ENCODE results near the gene ZNF750. TPM values are rescaled to one million over a fixed set of nuclear protein-coding genes. Genes with fewer than 3 reads are reported as not detected.

Gene ZNF750
- total RNA-seq, 1 experiment from 2014 or later, result 0.14 TPM

DNA sequence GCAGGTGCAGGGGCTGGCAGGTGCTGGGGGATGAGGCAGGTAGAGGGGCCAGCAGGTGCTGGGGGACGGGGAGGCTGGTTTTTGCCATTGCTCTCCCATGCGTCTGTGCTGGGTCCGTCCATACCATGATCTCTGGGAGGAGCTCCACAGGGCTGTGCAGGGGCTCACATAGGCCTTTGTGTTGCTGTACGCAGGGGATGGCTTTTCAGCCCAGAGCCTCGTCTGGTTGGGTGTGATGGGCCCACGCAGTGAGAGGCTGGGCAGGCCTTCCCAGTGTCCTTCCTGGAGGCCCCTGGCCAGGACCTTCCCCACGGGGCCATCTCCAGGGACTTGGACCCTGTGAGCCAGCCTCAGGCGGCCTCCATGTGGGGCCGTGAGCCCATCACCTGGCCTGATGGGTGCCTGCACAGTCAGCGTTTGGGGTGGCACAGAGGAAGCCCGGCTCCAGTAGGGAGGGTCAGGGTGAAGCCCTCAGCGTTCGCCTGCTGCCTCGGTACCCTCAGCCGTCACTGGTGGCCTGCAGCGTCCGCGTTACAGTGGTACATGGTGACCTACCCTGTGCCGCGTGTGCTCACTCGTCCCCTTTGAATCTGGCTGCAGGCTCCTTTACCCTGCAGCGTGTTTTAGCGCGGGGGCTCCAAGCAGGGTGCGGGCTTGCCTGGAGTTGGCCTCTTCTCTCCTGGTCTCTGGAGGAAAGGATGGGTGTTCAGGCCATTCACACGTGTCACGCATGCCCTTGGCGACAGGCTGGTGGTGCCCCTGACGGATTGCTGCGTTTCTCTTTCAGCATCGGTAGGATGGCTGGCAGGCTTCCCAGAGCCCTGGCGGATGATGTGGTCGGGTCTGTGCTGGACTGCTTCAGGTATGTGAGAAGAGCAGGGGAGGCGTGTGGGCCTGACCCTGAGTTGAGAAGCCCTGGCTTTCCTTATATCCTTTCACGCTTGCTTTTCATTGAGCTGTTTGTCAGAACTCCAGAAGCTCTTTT lies 30.6 kb downstream of the ZNF750 start:
- Histone ChIP-seq H3K36me3 (ENCODE audit: control insufficient read depth, insufficient read depth, low read length) (no peaks in the 10 kb centered on the region), H3K9me3 (no peaks in the 10 kb centered on the region), H3K27me3 (replicated peaks; ENCODE audit: control insufficient read depth, insufficient read depth, low read length) (no peaks in the 10 kb centered on the region), H3K4me1 (no peaks in the 10 kb centered on the region), H3K4me3 (ENCODE audit: low read depth, low read length) (no peak overlapping the region)
- H3K27ac Mint-ChIP-seq (ENCODE audit: unreplicated experiment), result no peak overlapping the region
- intact Hi-C loops (cut with micrococcal nuclease; ENCODE audit: unreplicated experiment), result no loop called here
- H3K36me3 Mint-ChIP-seq (ENCODE audit: insufficient read depth, unreplicated experiment), result peaks cover 10% of the 10 kb centered on the region
- no TSS peak for BruUV-seq (replicated peaks)
- DNase-seq, result no peak
- no peaks in the 10 kb centered on the region for H3K4me1 Mint-ChIP-seq (ENCODE audit: low read depth, unreplicated experiment)
- H3K27me3 Mint-ChIP-seq (ENCODE audit: insufficient read depth, unreplicated experiment), result no peaks in the 10 kb centered on the region
- CTCF ChIA-PET, result no interaction called here
- TF ChIP-seq, protein P1, sequence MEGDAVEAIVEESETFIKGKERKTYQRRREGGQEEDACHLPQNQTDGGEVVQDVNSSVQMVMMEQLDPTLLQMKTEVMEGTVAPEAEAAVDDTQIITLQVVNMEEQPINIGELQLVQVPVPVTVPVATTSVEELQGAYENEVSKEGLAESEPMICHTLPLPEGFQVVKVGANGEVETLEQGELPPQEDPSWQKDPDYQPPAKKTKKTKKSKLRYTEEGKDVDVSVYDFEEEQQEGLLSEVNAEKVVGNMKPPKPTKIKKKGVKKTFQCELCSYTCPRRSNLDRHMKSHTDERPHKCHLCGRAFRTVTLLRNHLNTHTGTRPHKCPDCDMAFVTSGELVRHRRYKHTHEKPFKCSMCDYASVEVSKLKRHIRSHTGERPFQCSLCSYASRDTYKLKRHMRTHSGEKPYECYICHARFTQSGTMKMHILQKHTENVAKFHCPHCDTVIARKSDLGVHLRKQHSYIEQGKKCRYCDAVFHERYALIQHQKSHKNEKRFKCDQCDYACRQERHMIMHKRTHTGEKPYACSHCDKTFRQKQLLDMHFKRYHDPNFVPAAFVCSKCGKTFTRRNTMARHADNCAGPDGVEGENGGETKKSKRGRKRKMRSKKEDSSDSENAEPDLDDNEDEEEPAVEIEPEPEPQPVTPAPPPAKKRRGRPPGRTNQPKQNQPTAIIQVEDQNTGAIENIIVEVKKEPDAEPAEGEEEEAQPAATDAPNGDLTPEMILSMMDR (IDR thresholded peaks at IDR 0.05; ENCODE audit: insufficient read depth in 1 of 2, low read depth in 1 of 2, low read length in 1 of 2, severe bottlenecking in 1 of 2, unreplicated experiment in 1 of 2), result no peak
- H3K9me3 Mint-ChIP-seq (ENCODE audit: unreplicated experiment), result no peaks in the 10 kb centered on the region
- POLR2A ChIA-PET, result no interaction called here
- H3K4me3 Mint-ChIP-seq (ENCODE audit: unreplicated experiment), result no peak overlapping the region

DNA sequence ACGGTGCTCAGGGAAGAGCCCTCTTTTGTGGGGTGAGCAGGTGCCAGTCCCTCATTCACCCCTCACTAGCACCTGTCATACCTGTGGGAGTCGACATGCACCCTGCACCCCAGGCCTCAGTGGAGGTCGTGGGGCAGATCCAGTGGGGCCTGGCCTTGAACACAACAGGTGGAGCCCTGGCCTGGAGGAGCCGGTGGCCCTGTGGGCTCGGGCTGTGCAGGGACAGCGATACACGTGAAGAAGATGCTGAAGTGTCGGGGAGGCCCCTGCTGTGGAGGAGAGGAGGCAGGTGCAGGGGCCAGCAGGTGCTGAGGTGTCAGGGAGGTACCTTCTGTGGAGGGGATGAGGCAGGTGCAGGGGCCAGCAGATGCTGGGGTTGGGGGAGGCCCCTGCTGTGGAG lies 31.8 kb downstream of the ZNF750 start:
- no peak for DNase-seq
- Mint-ChIP-seq H3K27me3 (ENCODE audit: insufficient read depth, unreplicated experiment) (no peaks in the 10 kb centered on the region), H3K9me3 (ENCODE audit: unreplicated experiment) (no peaks in the 10 kb centered on the region), H3K27ac (ENCODE audit: unreplicated experiment) (peak overlapping the region; percentile 13), H3K4me3 (ENCODE audit: unreplicated experiment) (no peak overlapping the region), H3K36me3 (ENCODE audit: insufficient read depth, unreplicated experiment) (peaks cover 10% of the 10 kb centered on the region), H3K4me1 (ENCODE audit: low read depth, unreplicated experiment) (no peaks in the 10 kb centered on the region)
- Histone ChIP-seq H3K36me3 (ENCODE audit: control insufficient read depth, insufficient read depth, low read length) (no peaks in the 10 kb centered on the region), H3K9me3 (no peaks in the 10 kb centered on the region), H3K27me3 (replicated peaks; ENCODE audit: control insufficient read depth, insufficient read depth, low read length) (no peaks in the 10 kb centered on the region), H3K4me3 (ENCODE audit: low read depth, low read length) (no peak overlapping the region), H3K4me1 (no peaks in the 10 kb centered on the region)
- TF ChIP-seq, protein P1 (IDR thresholded peaks at IDR 0.05; ENCODE audit: insufficient read depth in 1 of 2, low read depth in 1 of 2, low read length in 1 of 2, severe bottlenecking in 1 of 2, unreplicated experiment in 1 of 2), result no peak
- ChIA-PET POLR2A (no interaction called here), CTCF (no interaction called here)
- BruUV-seq (replicated peaks), result no TSS peak
- intact Hi-C loops (cut with micrococcal nuclease; ENCODE audit: unreplicated experiment), result no loop called here

DNA sequence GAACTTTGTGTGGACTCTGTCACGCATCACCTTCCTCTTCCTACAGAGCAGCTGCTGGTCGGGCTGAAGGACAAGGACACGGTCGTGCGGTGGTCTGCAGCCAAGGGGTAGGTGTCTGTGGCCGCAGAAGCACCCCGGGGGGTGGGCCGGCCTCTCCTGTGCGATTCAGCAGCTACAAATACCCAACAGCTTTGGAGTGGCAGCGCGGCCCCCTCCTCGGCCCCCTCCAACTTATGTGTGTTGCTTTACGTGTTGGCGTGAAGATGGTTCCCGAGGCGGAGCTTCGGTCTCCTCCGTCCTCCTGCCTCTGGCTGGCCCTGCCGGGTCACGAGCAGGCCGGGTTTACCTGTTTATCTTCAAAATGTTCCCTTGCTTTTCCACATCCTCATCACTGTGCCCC lies 32.3 kb downstream of the ZNF750 start:
- TF ChIP-seq, protein P1 (IDR thresholded peaks at IDR 0.05; ENCODE audit: insufficient read depth in 1 of 2, low read depth in 1 of 2, low read length in 1 of 2, severe bottlenecking in 1 of 2, unreplicated experiment in 1 of 2), result no peak
- no peak for DNase-seq
- POLR2A ChIA-PET, result no interaction called here
- Mint-ChIP-seq H3K36me3 (ENCODE audit: insufficient read depth, unreplicated experiment) (peaks cover 10% of the 10 kb centered on the region), H3K9me3 (ENCODE audit: unreplicated experiment) (no peaks in the 10 kb centered on the region), H3K4me1 (ENCODE audit: low read depth, unreplicated experiment) (no peaks in the 10 kb centered on the region), H3K27ac (ENCODE audit: unreplicated experiment) (peak overlapping the region; percentile 13), H3K4me3 (ENCODE audit: unreplicated experiment) (no peak overlapping the region), H3K27me3 (ENCODE audit: insufficient read depth, unreplicated experiment) (no peaks in the 10 kb centered on the region)
- H3K4me3 ChIP-seq (ENCODE audit: low read depth, low read length), result no peak overlapping the region
- intact Hi-C loops (cut with micrococcal nuclease; ENCODE audit: unreplicated experiment), result no loop called here
- no peaks in the 10 kb centered on the region for H3K27me3 ChIP-seq (replicated peaks; ENCODE audit: control insufficient read depth, insufficient read depth, low read length)
- H3K36me3 ChIP-seq (ENCODE audit: control insufficient read depth, insufficient read depth, low read length), result no peaks in the 10 kb centered on the region
- no peaks in the 10 kb centered on the region for H3K4me1 ChIP-seq
- no TSS peak for BruUV-seq (replicated peaks)
- H3K9me3 ChIP-seq, result no peaks in the 10 kb centered on the region
- CTCF ChIA-PET, result no interaction called here
